K562 (cell line): Measurements from ENCODE around the gene KRTAP2-2.
"Not testable (repeated sequence)": the region's sequence is repeated elsewhere in the genome, so short reads cannot be mapped to it uniquely, and the experiment has no call there.

Experiments used
- POLR2A ChIP-seq: fragments of 450-650 bp; conservative IDR thresholded peaks from 2 replicates; pipeline ENCODE4 v1.6.1; 2016
- SMAD2 ChIP-seq: fragments of 150-350 bp; IDR thresholded peaks from 2 replicates; pipeline ENCODE4 v1.6.1; 2014; ENCODE audit warnings: low read depth, mild to moderate bottlenecking, low read length
- ZBTB40 ChIP-seq, 2 experiments: fragments of 450-650 bp in 1 of 2; sonication (generic) in 1 of 2; formaldehyde crosslinking in 1 of 2; IDR thresholded peaks; 2 replicates each; pipeline versions ENCODE4 v1.7.1 to v1.9.0; 2016 to 2022; ENCODE audit warnings: inconsistent platforms in 1 of 2, mild to moderate bottlenecking in 1 of 2, missing genetic modification reagents in 1 of 2
- ZBTB49 ChIP-seq: sonication (generic); formaldehyde crosslinking; IDR thresholded peaks from 2 replicates; pipeline ENCODE4 v1.8.0; 2022; ENCODE audit warnings: missing genetic modification reagents, mild to moderate bottlenecking, borderline replicate concordance
- ZNF143 ChIP-seq: sonication (generic); formaldehyde crosslinking; IDR thresholded peaks from 2 replicates; pipeline ENCODE4 v1.9.0; 2022; ENCODE audit warnings: mild to moderate bottlenecking, missing genetic modification reagents
- TF ChIP-seq, protein P1 (sequence below): sonication (generic); formaldehyde crosslinking; IDR thresholded peaks from 2 replicates; pipeline ENCODE4 v1.4.0; 2020; ENCODE audit warnings: mild to moderate bottlenecking, missing genetic modification reagents
- TF ChIP-seq, protein P2 (sequence below), 3 experiments: IDR thresholded peaks in 2 of 3; conservative IDR thresholded peaks in 1 of 3; 2 replicates each; pipeline ENCODE4 v1.5.1; 2011 to 2012; ENCODE audit warnings: low read length in 3 of 3, mild to moderate bottlenecking in 3 of 3, control low read depth in 2 of 3, improper control_type of control experiment in 1 of 3, inconsistent platforms in 1 of 3, low read depth in 1 of 3, mixed read lengths in 1 of 3, moderate library complexity in 1 of 3; ENCODE audit not compliant: insufficient read depth in 2 of 3
- TF ChIP-seq, protein P3 (sequence below), 2 experiments: fragments of 450-650 bp; conservative IDR thresholded peaks; 2 replicates each; pipeline ENCODE4 v1.6.1; 2017; ENCODE audit warnings: mild to moderate bottlenecking in 2 of 2, moderate library complexity in 2 of 2

- TF ChIP-seq, protein P1, sequence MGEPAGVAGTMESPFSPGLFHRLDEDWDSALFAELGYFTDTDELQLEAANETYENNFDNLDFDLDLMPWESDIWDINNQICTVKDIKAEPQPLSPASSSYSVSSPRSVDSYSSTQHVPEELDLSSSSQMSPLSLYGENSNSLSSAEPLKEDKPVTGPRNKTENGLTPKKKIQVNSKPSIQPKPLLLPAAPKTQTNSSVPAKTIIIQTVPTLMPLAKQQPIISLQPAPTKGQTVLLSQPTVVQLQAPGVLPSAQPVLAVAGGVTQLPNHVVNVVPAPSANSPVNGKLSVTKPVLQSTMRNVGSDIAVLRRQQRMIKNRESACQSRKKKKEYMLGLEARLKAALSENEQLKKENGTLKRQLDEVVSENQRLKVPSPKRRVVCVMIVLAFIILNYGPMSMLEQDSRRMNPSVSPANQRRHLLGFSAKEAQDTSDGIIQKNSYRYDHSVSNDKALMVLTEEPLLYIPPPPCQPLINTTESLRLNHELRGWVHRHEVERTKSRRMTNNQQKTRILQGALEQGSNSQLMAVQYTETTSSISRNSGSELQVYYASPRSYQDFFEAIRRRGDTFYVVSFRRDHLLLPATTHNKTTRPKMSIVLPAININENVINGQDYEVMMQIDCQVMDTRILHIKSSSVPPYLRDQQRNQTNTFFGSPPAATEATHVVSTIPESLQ (CRISPR knock-in tag), result not testable (repeated sequence)
- not testable (repeated sequence) for TF ChIP-seq SMAD2; POLR2A; ZBTB49 (CRISPR knock-in tag); ZNF143 (CRISPR knock-in tag); ZBTB40 (IDR thresholded peaks at IDR 0.05); ZBTB40 (CRISPR knock-in tag; IDR thresholded peaks at IDR 0.05)
- TF ChIP-seq, protein P2, sequence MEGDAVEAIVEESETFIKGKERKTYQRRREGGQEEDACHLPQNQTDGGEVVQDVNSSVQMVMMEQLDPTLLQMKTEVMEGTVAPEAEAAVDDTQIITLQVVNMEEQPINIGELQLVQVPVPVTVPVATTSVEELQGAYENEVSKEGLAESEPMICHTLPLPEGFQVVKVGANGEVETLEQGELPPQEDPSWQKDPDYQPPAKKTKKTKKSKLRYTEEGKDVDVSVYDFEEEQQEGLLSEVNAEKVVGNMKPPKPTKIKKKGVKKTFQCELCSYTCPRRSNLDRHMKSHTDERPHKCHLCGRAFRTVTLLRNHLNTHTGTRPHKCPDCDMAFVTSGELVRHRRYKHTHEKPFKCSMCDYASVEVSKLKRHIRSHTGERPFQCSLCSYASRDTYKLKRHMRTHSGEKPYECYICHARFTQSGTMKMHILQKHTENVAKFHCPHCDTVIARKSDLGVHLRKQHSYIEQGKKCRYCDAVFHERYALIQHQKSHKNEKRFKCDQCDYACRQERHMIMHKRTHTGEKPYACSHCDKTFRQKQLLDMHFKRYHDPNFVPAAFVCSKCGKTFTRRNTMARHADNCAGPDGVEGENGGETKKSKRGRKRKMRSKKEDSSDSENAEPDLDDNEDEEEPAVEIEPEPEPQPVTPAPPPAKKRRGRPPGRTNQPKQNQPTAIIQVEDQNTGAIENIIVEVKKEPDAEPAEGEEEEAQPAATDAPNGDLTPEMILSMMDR (IDR thresholded peaks at IDR 0.05 in 2 of 3, conservative IDR thresholded peaks at IDR 0.05 in 1 of 3; ENCODE audit: insufficient read depth in 2 of 3, low read depth in 1 of 3, low read length in 3 of 3), result not testable (repeated sequence)
- TF ChIP-seq, protein P3, sequence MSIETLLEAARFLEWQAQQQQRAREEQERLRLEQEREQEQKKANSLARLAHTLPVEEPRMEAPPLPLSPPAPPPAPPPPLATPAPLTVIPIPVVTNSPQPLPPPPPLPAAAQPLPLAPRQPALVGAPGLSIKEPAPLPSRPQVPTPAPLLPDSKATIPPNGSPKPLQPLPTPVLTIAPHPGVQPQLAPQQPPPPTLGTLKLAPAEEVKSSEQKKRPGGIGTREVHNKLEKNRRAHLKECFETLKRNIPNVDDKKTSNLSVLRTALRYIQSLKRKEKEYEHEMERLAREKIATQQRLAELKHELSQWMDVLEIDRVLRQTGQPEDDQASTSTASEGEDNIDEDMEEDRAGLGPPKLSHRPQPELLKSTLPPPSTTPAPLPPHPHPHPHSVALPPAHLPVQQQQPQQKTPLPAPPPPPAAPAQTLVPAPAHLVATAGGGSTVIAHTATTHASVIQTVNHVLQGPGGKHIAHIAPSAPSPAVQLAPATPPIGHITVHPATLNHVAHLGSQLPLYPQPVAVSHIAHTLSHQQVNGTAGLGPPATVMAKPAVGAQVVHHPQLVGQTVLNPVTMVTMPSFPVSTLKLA (conservative IDR thresholded peaks at IDR 0.05), result not testable (repeated sequence)
Measured at GRCh38 chr17:41083427-41083826, 28.4 kb upstream of the KRTAP2-2 start.
